ENCODE data around the gene KAZALD1.

Gene KAZALD1

GRCh38 chr10:101031128-101031795 lies 30.5 kb upstream of the KAZALD1 start, which contains the start of the genes PDZD7 and SFXN3 (continued):
- TF ChIP-seq AEBP2 (tag by site-specific recombination; IDR thresholded peaks at IDR 0.05; ENCODE audit: borderline replicate concordance) (no peak), KLF10 (tag by site-specific recombination; IDR thresholded peaks at IDR 0.05) (no peak), ZNF416 (tag by site-specific recombination; IDR thresholded peaks at IDR 0.05) (no peak), ZNF580 (tag by site-specific recombination; IDR thresholded peaks at IDR 0.05) (no peak), ZNF596 (tag by site-specific recombination; IDR thresholded peaks at IDR 0.05) (no peak), KLF8 (tag by site-specific recombination; IDR thresholded peaks at IDR 0.05) (peak; percentile 91), ZNF544 (tag by site-specific recombination; IDR thresholded peaks at IDR 0.05) (no peak), PRDM6 (tag by site-specific recombination; IDR thresholded peaks at IDR 0.05) (no peak), REST (tag by site-specific recombination; IDR thresholded peaks at IDR 0.05) (no peak), ZNF214 (tag by site-specific recombination; IDR thresholded peaks at IDR 0.05; ENCODE audit: borderline replicate concordance) (no peak), ZBTB6 (tag by site-specific recombination; IDR thresholded peaks at IDR 0.05) (no peak), ZBTB1 (tag by site-specific recombination; IDR thresholded peaks at IDR 0.05) (no peak), ZNF133 (tag by site-specific recombination; IDR thresholded peaks at IDR 0.05) (no peak), ZIC2 (tag by site-specific recombination; IDR thresholded peaks at IDR 0.05) (no peak), ZNF350 (tag by site-specific recombination; IDR thresholded peaks at IDR 0.05) (no peak), PATZ1 (tag by site-specific recombination; IDR thresholded peaks at IDR 0.05) (peak; percentile 58; the same call in 1 of the 2 replicates), ZNF140 (tag by site-specific recombination; IDR thresholded peaks at IDR 0.05) (no peak), ZNF776 (tag by site-specific recombination; IDR thresholded peaks at IDR 0.05; ENCODE audit: borderline replicate concordance) (no peak), GLI2 (tag by site-specific recombination; IDR thresholded peaks at IDR 0.05; ENCODE audit: borderline replicate concordance, low read depth) (no peak), ZNF843 (tag by site-specific recombination; IDR thresholded peaks at IDR 0.05) (no peak), ZNF513 (tag by site-specific recombination; IDR thresholded peaks at IDR 0.05) (peak; percentile 80), ZNF362 (tag by site-specific recombination; IDR thresholded peaks at IDR 0.05) (no peak), ZNF398 (tag by site-specific recombination; IDR thresholded peaks at IDR 0.05) (peak; percentile 19; the same call in 1 of the 2 replicates), ZNF2 (tag by site-specific recombination; IDR thresholded peaks at IDR 0.05) (no peak; the same call in 1 of the 2 replicates)

Measured in HEK293 (cell line).